HEK293 (cell line): Measurements from ENCODE around the gene LRRC66.

Source experiments
- CTCF ChIA-PET: fragments of 350-600 bp; formaldehyde crosslinking; extraction: SDS; loops from one replicate; lab custom pipeline; 2021; ENCODE audit warnings: antibody characterized with exemption; lab: Yijun Ruan, JAX
- POLR2A ChIA-PET: fragments of 300-600 bp; formaldehyde crosslinking; extraction: SDS; loops from one replicate; lab custom pipeline; 2020; ENCODE audit warnings: antibody characterized with exemption, inconsistent platforms; lab: Yijun Ruan, JAX
- H3K27ac ChIP-seq: fragments of 200-500 bp; sonication (Bioruptor generic); 2 replicates; pipeline ENCODE4 v1.5.1; 2014; ENCODE audit warnings: low read depth, low read length, control low read depth, inconsistent platforms; ENCODE audit errors: extremely low read depth
- H3K36me3 ChIP-seq, 2 experiments: fragments of 200-500 bp in 1 of 2; sonication (Bioruptor generic) in 1 of 2; 1 replicate in 1 of 2; 2 replicates in 1 of 2; pipeline ENCODE4 v1.5.1; 2014 to 2017; ENCODE audit warnings: inconsistent platforms in 2 of 2, low read length in 2 of 2; ENCODE audit not compliant: control insufficient read depth in 2 of 2, insufficient read depth in 1 of 2
- H3K4me1 ChIP-seq: fragments of 200-500 bp; sonication (Bioruptor generic); 2 replicates; pipeline ENCODE4 v1.5.1; 2014; ENCODE audit warnings: mild to moderate bottlenecking, low read length, inconsistent platforms; ENCODE audit not compliant: control insufficient read depth, insufficient read depth
- H3K4me3 ChIP-seq: 2 replicates; pipeline ENCODE4 v1.5.1; 2011; ENCODE audit warnings: low read depth, mild to moderate bottlenecking, control low read depth, low read length, moderate library complexity
- H3K9me3 ChIP-seq: fragments of 200-500 bp; sonication (Bioruptor generic); 2 replicates; pipeline ENCODE4 v1.5.1; 2014; ENCODE audit warnings: low read depth, low read length, inconsistent platforms; ENCODE audit not compliant: control insufficient read depth, insufficient read depth
- IKZF3 ChIP-seq: fragments of 450-650 bp; IDR thresholded peaks from 2 replicates; pipeline ENCODE4 v1.5.0; 2018; ENCODE audit warnings: missing biosample characterization, mild to moderate bottlenecking, missing genetic modification characterization, moderate library complexity
- OVOL3 ChIP-seq: fragments of 450-650 bp; formaldehyde crosslinking; IDR thresholded peaks from 2 replicates; pipeline ENCODE4 v1.5.1; 2016; ENCODE audit warnings: missing biosample characterization, missing genetic modification characterization
- SALL2 ChIP-seq: fragments of 450-650 bp; formaldehyde crosslinking; IDR thresholded peaks from 2 replicates; pipeline ENCODE4 v1.5.0; 2017; ENCODE audit warnings: missing biosample characterization, mild to moderate bottlenecking, missing genetic modification characterization, borderline replicate concordance
- SP7 ChIP-seq: fragments of 450-650 bp; formaldehyde crosslinking; IDR thresholded peaks from 2 replicates; pipeline ENCODE4 v1.5.1; 2016; ENCODE audit warnings: missing biosample characterization, missing genetic modification characterization
- YY1 ChIP-seq: fragments of 450-650 bp; formaldehyde crosslinking; IDR thresholded peaks from 2 replicates; pipeline ENCODE4 v1.5.1; 2018; ENCODE audit warnings: missing biosample characterization, missing genetic modification characterization
- ZBTB20 ChIP-seq: fragments of 450-650 bp; formaldehyde crosslinking; IDR thresholded peaks from 2 replicates; pipeline ENCODE4 v1.5.1; 2016; ENCODE audit warnings: missing biosample characterization, missing genetic modification characterization
- ZIC2 ChIP-seq: fragments of 450-650 bp; formaldehyde crosslinking; IDR thresholded peaks from 2 replicates; pipeline ENCODE4 v1.5.1; 2016; ENCODE audit warnings: missing biosample characterization, missing genetic modification characterization
- ZNF202 ChIP-seq: fragments of 450-650 bp; formaldehyde crosslinking; IDR thresholded peaks from 2 replicates; pipeline ENCODE4 v1.5.1; 2016; ENCODE audit warnings: missing biosample characterization, missing genetic modification characterization, borderline replicate concordance
- ZNF23 ChIP-seq: fragments of 450-650 bp; formaldehyde crosslinking; IDR thresholded peaks from 2 replicates; pipeline ENCODE4 v1.5.1; 2016; ENCODE audit warnings: missing biosample characterization, missing genetic modification characterization, borderline replicate concordance
- ZNF350 ChIP-seq: fragments of 450-650 bp; formaldehyde crosslinking; IDR thresholded peaks from 2 replicates; pipeline ENCODE4 v1.5.0; 2017; ENCODE audit warnings: missing biosample characterization, mild to moderate bottlenecking, missing genetic modification characterization
- ZNF391 ChIP-seq: fragments of 450-650 bp; formaldehyde crosslinking; IDR thresholded peaks from 2 replicates; pipeline ENCODE4 v1.5.1; 2016; ENCODE audit warnings: low read depth, missing biosample characterization, missing genetic modification characterization, borderline replicate concordance
- ZNF394 ChIP-seq: fragments of 450-650 bp; formaldehyde crosslinking; IDR thresholded peaks from 2 replicates; pipeline ENCODE4 v1.5.1; 2016; ENCODE audit warnings: missing biosample characterization, missing genetic modification characterization, mild to moderate bottlenecking, moderate library complexity, borderline replicate concordance
- ZNF404 ChIP-seq: fragments of 450-650 bp; formaldehyde crosslinking; IDR thresholded peaks from 2 replicates; pipeline ENCODE4 v1.5.1; 2017; ENCODE audit warnings: missing biosample characterization, missing genetic modification characterization
- ZNF416 ChIP-seq: fragments of 450-650 bp; formaldehyde crosslinking; IDR thresholded peaks from 2 replicates; pipeline ENCODE4 v1.5.1; 2016; ENCODE audit warnings: missing biosample characterization, missing genetic modification characterization
- ZNF514 ChIP-seq: fragments of 450-650 bp; formaldehyde crosslinking; IDR thresholded peaks from 2 replicates; pipeline ENCODE4 v1.5.1; 2016; ENCODE audit warnings: missing biosample characterization, missing genetic modification characterization
- ZNF548 ChIP-seq: fragments of 450-650 bp; formaldehyde crosslinking; IDR thresholded peaks from 2 replicates; pipeline ENCODE4 v1.5.1; 2016; ENCODE audit warnings: missing biosample characterization, missing genetic modification characterization
- ZNF610 ChIP-seq: fragments of 450-650 bp; formaldehyde crosslinking; IDR thresholded peaks from 2 replicates; pipeline ENCODE4 v1.5.1; 2016; ENCODE audit warnings: missing biosample characterization, missing genetic modification characterization, borderline replicate concordance
- ZNF621 ChIP-seq: fragments of 450-650 bp; formaldehyde crosslinking; IDR thresholded peaks from 2 replicates; pipeline ENCODE4 v1.5.1; 2017; ENCODE audit warnings: missing biosample characterization, missing genetic modification characterization
- ZNF701 ChIP-seq: fragments of 450-650 bp; formaldehyde crosslinking; IDR thresholded peaks from 2 replicates; pipeline ENCODE4 v1.5.1; 2016; ENCODE audit warnings: missing biosample characterization, missing genetic modification characterization
- ZNF76 ChIP-seq: fragments of 450-650 bp; formaldehyde crosslinking; IDR thresholded peaks from 2 replicates; pipeline ENCODE4; 2016; ENCODE audit warnings: low read depth, missing biosample characterization, missing genetic modification characterization, borderline replicate concordance
- TF ChIP-seq, protein P1 (sequence below): fragments of 450-650 bp; formaldehyde crosslinking; IDR thresholded peaks from 2 replicates; pipeline ENCODE4 v1.5.1; 2017; ENCODE audit warnings: missing biosample characterization, mild to moderate bottlenecking, missing genetic modification characterization, moderate library complexity
- TF ChIP-seq, protein P2 (sequence below): fragments of 450-650 bp; formaldehyde crosslinking; IDR thresholded peaks from 2 replicates; pipeline ENCODE4 v1.5.1; 2016; ENCODE audit warnings: missing biosample characterization, missing genetic modification characterization
- TF ChIP-seq, protein P3 (sequence below): IDR thresholded peaks from 2 replicates; pipeline ENCODE4 v1.6.1; 2011; ENCODE audit warnings: mild to moderate bottlenecking, low read depth, low read length, borderline replicate concordance

Gene LRRC66

DNA sequence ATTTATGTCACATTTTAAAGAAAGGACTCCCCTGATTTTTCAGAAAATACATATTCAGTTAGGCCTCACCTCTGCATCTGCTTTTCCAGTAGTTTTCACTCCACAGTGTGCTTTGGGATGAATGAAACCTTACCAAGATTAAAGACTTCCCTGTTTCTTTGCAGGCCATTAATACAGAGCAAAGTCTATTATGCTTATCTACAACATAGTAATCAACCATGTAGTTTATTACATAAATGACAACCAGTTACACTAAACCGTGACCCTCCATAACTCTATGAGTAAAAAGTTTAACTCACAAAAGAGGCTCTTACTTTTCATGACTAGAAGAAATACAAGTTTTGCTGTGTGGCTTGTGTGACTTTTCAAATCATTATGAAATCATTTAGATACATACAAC, 2.3 kb downstream of the LRRC66 start:
- H3K36me3 ChIP-seq, result peaks cover 0 to 29% of the 10 kb centered on the region in 2 experiments; a peak in 1 of 3 replicates
- H3K4me3 ChIP-seq, result no peak overlapping the region
- CTCF ChIA-PET, result no interaction called here
- TF ChIP-seq SALL2 (tag by site-specific recombination) (no peak), ZNF548 (no peak), ZNF404 (tag by site-specific recombination) (no peak), ZNF76 (tag by site-specific recombination) (no peak), ZIC2 (no peak), ZNF350 (tag by site-specific recombination) (no peak), YY1 (tag by site-specific recombination) (no peak), ZNF701 (tag by site-specific recombination) (no peak), IKZF3 (tag by site-specific recombination) (no peak), ZNF610 (tag by site-specific recombination) (no peak), ZNF621 (tag by site-specific recombination) (no peak), ZNF202 (tag by site-specific recombination) (no peak), ZNF514 (no peak)
- TF ChIP-seq, protein P1, sequence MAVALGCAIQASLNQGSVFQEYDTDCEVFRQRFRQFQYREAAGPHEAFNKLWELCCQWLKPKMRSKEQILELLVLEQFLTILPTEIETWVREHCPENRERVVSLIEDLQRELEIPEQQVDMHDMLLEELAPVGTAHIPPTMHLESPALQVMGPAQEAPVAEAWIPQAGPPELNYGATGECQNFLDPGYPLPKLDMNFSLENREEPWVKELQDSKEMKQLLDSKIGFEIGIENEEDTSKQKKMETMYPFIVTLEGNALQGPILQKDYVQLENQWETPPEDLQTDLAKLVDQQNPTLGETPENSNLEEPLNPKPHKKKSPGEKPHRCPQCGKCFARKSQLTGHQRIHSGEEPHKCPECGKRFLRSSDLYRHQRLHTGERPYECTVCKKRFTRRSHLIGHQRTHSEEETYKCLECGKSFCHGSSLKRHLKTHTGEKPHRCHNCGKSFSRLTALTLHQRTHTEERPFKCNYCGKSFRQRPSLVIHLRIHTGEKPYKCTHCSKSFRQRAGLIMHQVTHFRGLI (tag by site-specific recombination), result no peak
- TF ChIP-seq, protein P2, sequence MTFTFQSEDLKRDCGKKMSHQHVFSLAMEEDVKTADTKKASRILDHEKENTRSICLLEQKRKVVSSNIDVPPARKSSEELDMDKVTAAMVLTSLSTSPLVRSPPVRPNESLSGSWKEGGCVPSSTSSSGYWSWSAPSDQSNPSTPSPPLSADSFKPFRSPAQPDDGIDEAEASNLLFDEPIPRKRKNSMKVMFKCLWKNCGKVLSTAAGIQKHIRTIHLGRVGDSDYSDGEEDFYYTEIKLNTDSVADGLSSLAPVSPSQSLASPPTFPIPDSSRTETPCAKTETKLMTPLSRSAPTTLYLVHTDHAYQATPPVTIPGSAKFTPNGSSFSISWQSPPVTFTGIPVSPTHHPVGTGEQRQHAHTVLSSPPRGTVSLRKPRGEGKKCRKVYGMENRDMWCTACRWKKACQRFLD (tag by site-specific recombination), result no peak
- TF ChIP-seq, protein P3, sequence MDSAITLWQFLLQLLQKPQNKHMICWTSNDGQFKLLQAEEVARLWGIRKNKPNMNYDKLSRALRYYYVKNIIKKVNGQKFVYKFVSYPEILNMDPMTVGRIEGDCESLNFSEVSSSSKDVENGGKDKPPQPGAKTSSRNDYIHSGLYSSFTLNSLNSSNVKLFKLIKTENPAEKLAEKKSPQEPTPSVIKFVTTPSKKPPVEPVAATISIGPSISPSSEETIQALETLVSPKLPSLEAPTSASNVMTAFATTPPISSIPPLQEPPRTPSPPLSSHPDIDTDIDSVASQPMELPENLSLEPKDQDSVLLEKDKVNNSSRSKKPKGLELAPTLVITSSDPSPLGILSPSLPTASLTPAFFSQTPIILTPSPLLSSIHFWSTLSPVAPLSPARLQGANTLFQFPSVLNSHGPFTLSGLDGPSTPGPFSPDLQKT, result no peak
- POLR2A ChIA-PET, result no interaction called here
- H3K9me3 ChIP-seq, result no peaks in the 10 kb centered on the region
- H3K27ac ChIP-seq, result no peak overlapping the region
- H3K4me1 ChIP-seq, result no peaks in the 10 kb centered on the region

DNA sequence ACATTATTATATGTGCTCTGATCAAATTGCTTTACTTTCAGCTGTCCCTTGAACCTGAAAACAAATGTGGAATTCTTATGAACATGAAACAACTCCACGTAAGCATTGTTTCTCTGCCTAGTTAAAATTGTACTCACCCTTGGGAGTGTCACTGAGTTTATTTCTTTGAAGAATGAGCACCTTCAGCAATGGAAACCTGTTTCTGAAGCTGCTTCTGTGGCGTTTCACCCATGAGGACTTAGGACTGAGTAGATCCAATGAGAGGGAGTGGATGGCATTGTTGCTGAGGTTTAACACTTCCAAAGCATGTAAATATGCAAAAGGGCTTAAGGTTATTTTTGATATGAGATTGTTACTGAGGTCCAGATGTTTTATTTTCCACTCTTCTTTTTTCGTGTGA, 3.2 kb downstream of the LRRC66 start:
- CTCF ChIA-PET, result no interaction called here
- Histone ChIP-seq H3K36me3 (peaks cover 0 to 20% of the 10 kb centered on the region in 2 experiments; a peak in 1 of 3 replicates), H3K9me3 (no peaks in the 10 kb centered on the region)

More for the DNA sequence above, 3.2 kb downstream of the LRRC66 start:
- Histone ChIP-seq H3K27ac (no peak overlapping the region), H3K4me1 (no peaks in the 10 kb centered on the region), H3K4me3 (no peak overlapping the region)
- POLR2A ChIA-PET, result no interaction called here
- TF ChIP-seq, protein P1 (tag by site-specific recombination), result no peak
- TF ChIP-seq ZNF416 (no peak), ZNF23 (no peak), ZNF394 (tag by site-specific recombination) (no peak), ZNF514 (no peak), ZBTB20 (tag by site-specific recombination) (no peak), ZNF391 (tag by site-specific recombination) (no peak), OVOL3 (no peak), SP7 (no peak)
